Suprapubic skin (tissue), 3 donors: ENCODE measurements around the gene KRTAP10-6.

Experiments used
- CTCF ChIP-seq, 2 donors: fragments of 200-600 bp in 1 of 2; fragments of 450-650 bp in 1 of 2; sonication (generic) in 1 of 2; IDR thresholded peaks; one replicate each; pipeline ENCODE4 v1.5.1; 2016 to 2019; ENCODE audit warnings: antibody characterized with exemption in 2 of 2, mild to moderate bottlenecking in 1 of 2, moderate library complexity in 1 of 2
- POLR2A ChIP-seq, 2 donors: fragments of 450-650 bp; IDR thresholded peaks; one replicate each; pipeline ENCODE4 v1.6.1; 2017; ENCODE audit warnings: antibody characterized with exemption in 2 of 2, mild to moderate bottlenecking in 2 of 2, moderate library complexity in 2 of 2

- no peak for TF ChIP-seq CTCF (IDR thresholded peaks at IDR 0.05)
- no peak for TF ChIP-seq POLR2A (IDR thresholded peaks at IDR 0.05)
Observed at GRCh38 chr21:44615466-44615865, 23.2 kb upstream of the KRTAP10-6 start.
